Measurements from ENCODE around the gene SIRT2.

The SIRT2 gene

DNA sequence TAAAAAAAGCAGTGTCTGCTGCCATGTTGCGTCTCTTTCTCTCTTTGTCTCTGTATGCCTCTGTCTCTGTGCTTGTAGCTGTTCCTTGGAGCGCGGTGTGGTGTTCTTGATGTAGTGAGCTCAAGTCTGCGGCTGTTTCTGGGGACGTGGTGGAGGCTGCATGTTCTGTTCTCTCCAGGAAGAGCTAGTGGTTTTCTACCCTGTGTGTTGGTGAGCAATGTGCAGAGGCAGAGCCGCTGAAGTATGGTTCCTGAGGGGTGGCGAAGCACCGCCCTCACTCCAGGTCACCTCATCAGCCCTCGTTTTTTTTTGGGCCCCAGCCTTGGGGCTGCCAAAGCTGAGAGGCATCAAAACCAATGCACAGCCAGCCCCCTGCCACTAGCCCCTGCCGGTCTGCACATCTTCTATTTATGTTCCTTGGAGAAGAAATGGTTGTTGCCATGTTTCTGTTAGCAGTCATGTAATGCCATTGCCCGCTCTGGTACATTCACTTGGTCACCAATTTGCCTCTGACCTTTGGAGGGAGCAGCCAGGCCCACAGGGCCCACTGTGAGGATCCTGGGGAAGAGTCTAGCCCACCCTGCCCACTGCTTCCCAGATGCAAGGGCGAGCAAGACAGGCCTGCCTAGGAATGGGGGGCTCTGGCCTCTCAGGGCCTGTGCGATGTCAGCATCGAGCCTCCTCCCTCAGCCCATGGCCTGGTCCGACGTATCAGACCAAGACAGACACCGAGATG, 56.8 kb downstream of the SIRT2 start:
- DNase-seq = peak; percentile 73

DNA sequence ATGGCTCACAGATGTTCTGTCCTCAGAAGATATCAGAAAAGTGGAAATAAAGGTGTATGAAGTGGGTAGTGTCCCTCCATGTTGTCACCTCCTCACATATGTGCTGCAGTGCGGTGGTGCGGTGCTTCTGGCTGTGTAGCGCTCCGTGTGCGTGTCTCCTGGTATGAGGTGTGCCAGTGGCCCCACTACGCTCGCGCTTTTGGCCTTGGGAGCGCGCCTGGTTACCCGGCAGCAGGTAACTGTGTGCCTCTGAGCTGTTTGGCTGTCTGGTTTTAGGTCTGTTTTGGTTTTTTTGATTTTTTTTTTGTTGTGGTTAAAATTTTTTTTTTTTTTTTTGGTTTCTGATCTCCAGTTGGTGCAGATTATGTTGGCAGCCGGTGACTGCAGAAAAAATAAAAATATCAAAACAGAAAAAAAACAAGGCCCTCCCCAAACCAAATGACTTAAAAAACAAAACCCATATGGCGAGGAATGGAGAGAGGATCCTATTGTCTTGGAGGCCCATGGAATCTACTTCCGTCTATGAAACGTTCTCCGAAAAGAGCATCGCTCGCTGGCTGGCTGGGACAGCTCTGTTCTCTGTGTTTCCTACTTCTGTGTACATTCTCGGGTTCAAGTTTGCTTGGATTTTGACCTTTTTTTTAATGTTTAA, 57.5 kb downstream of the SIRT2 start:
- peak; percentile 72 for DNase-seq

DNA sequence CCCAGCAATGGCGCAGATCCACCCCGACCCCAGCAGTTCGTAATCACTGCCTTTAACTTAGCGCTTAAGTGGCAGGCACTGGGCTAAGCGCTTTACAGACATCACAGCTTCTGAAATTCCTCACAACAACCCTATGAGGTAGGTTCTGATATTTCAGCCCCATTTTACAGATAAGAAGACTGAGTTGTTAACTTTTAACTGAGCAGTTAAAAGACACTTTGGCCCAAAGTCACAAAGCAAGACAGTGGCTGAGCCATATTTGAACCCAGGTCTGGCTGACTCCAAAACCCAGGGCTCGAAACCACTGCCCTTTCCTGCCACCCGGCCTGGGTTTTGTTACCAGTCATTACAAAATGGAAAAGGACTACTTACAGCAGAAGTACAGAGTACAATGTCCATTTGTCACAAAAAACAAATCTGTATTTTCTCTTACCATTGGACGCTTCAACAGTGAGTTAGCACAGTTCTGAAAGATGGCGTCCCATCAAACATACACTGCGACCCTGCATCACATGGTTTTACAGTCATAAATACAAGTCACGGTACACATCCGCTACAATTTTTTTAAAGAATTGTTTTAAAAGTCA, 58.1 kb downstream of the SIRT2 start:
- no peak for DNase-seq

DNA sequence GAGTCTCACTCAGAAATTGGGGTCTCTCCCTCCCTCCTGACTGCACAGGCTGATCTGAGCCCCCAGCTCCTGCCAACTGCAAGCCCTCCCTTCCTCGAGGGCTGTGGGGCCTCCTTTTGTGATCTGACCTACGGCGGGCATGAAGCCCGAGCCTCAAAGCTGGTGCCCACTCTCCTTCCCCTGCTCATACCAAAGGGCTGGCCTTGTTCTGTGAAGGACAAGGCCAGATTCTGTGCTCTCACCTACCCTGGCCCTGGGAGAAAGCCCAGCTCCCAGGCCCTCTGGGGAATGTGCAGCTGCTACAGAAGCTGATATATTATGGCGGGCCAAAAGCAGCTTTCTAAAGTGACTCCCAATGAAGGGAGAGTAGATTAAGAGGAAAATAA, 58.8 kb downstream of the SIRT2 start:
- no peak for DNase-seq

DNA sequence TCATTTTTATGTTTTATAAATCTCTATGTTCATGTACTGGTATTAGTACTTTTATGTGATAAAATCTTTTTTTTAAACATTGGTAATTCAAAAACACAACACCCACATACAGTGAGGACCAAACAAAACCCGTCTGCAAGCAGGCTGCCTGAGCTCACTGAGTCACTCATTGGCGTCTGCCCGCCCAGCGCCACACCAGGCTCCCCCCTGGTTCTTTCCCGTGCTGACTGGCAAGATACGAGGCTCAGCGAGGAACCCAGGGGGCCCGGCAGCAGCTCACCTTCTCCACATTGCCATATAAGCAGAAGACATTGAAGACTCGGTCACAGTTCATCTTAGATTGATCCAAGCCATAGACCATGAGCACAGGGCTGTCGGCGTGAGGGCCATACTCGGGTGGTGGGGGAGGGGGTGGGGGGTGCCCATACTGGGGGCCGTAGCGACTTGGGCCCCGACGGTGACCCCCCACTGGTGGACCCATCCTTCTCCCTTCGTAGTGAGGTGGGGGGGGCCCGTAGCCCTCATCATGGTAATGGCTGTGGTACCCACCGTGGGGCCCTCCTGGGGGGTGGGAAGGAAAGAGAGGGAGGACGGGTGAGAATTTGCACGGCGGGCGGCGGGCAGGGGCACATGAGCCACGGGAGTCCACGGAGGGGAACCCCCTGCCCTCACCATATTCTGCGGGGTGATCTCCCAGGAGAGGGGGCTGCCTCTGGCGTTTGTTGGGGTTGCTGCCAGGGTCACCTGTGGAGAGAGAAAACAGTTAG, 59.4 kb downstream of the SIRT2 start:
- DNase-seq = no peak

DNA sequence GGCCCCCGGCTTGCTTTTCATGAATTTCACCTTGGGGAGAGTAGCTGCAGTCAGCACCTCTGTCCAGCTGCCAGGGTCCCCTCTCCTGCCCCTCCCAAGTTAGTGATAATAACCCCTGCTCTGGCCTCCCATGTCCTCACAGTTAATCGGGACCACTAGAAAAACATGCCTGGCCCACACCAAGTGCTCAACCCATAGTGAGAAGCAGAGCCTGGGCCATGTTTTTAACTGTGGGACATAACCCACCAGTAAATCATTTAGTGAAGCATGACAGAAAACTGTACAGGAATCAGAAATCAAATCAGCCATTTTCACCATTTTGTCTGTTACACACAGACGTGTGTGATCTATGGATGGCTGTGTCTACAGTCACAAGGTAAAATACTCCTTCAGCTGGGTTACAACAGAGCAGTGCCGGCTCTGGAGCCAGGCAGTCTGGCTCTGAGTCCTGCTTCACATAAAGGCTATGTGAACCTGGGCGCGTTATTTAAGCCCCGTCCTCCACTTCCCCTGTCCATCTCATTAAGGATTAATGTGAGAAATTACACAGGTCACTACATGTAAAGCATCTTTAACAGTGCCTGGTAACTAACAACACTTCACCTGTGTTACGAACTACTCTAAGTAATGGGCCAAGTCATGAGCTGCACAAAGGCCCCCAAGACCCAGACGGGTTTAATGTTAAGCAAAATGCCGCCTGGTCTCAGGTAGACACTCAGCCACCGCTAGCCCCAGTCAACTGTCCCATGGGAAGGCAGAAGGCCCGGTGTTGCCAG, 60.2 kb downstream of the SIRT2 start:
- no peak for DNase-seq

DNA sequence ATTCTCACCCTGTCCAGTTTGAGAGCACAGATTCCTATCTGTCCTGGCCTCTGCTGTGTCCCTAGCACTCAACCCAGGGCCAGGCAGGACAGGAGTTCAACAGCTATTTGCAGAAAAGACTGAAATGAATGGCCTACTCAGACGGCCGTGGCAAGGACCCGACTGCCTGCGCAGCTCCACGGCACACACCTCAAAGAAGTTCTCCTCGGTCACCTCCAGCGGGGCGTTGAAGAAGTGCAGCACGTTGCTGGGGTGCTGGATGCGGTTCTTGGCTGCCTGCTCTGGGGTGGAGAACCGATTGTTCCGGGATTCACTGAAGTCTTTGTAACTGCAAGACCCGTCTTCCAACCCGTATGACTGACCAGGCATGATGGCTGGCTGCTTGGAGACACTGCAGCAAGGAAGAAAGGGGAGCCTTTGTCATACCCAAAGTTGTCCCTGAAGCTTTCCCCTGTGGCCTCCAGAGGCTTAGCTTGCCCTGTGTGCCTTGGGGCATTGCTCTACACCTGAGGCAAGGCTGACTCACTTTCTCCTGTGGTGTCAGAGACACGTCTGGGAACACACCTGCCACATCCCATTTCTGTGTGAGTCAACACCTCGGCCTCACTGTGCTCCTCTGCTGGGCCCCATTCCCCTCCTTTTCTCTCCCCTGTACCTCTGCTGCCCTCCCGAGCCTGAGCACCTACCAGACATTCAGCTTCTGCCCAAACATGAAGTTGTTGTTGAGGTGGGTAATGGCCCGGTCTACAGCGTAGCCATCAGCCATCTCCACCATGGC, 61.0 kb downstream of the SIRT2 start:
- no peak for DNase-seq

- DNase-seq = no peak
Measured at GRCh38 chr19:38837656-38838121, 61.7 kb downstream of the SIRT2 start.

DNA sequence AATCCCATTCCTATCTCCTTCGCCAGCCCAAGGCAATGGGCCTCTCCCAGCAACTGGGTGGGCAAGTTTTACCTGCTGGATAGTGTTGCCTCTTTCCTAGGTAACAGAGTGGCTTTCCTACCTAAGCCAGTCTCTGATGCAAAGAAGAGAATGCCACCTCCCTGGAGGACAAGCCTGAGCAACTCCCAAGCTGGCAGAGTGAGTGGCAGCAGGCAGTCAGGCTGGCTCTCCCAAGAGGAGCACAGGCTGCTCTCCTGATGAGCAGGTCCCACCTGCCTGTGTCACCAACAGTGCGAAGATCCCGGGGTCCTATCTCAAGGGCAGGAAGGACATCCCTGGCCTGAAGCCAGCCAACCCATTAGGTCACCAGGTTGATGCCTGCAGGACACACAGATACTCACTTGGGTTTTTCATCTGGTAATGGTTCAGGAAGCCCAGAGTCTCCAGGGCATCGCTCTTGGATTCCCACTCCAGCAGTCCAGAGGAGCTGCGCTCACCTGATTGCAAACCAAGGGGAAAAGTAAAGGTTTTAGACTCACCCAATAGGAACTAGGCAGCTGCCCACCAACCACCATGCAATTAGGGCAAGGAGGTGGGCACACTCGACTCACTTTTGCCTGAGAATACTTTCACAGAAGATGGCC, 62.3 kb downstream of the SIRT2 start:
- no peak for DNase-seq

GRCh38 chr19:38836159-38836982, 63.0 kb downstream of the SIRT2 start:
- DNase-seq = no peak

DNA sequence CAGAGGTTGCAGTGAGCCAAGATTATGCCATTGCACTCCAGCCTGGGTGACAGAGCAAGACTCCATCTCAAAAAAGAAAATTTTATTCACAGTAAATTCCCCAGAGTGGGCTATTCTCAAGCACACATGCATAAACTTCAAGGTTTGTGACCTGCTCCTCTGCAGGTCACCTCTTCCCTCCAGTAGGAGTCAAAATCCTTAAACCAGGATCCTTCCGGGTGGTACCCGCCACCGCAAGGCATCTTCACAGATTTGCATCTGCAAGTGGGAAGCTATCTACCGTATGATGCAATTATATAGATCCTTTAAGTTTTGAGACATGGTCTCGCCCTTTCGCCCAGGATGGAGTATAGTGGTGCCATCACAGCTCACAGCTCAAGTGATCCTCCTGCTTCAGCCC, 64.8 kb downstream of the SIRT2 start:
- DNase-seq = no peak

- DNase-seq = no peak
Measured at GRCh38 chr19:38834104-38834490, 65.3 kb downstream of the SIRT2 start.

GRCh38 chr19:38833092-38833425, 66.4 kb downstream of the SIRT2 start:
- no peak for DNase-seq

DNA sequence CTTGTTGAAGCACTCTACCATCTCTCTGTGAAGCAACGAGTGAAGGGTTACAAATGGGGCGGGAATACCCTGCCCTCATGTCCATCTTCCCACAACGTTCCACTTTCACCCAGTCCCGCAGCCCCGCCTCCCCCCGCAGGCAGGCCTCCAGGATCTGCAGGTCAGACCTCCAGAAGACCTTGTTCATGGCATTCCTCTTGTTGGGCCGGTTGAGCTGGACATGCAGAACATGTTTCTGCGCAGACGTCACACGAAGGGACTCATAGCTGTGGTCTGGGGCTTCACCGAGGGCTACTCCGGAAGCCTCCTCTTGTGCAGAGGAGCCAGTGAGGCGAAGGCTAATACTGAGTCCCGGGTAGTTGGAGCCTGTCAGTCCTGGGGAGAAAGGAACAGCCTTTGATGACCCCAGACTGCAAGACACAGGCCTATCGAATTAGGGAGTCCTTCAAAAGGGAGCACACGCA, 68.2 kb downstream of the SIRT2 start:
- DNase-seq = peak; percentile 43

GRCh38 chr19:38830039-38830733, 69.2 kb downstream of the SIRT2 start:
- DNase-seq = no peak

GRCh38 chr19:38829203-38829602, 70.2 kb downstream of the SIRT2 start:
- DNase-seq = peak; percentile 30
